ENCODE results near the gene C11orf21.

- TF ChIP-seq CTCF (IDR thresholded peaks at IDR 0.05) (no peak), POLR2A (IDR thresholded peaks at IDR 0.05) (no peak)
Observed at GRCh38 chr11:2298131-2298794, 3.5 kb downstream of the C11orf21 start.

All from adrenal gland (tissue), 5 donors.